ENCODE results near the gene CDK6. TPM values are rescaled to one million over a fixed set of nuclear protein-coding genes. Genes with fewer than 3 reads are reported as not detected.

CDK6 gene
- polyA plus RNA-seq, 2 of the 4 experiments (the other 2 are of a cell fraction): 13.6 to 25.9 TPM

- TF ChIP-seq MAFK (IDR thresholded peaks at IDR 0.05; ENCODE audit: partially characterized antibody): no peak
- TF ChIP-seq FOXS1 (CRISPR knock-in tag; IDR thresholded peaks at IDR 0.05): no peak
- no peak for TF ChIP-seq CTCF (IDR thresholded peaks at IDR 0.05)
- no peak for TF ChIP-seq ZNF302 (CRISPR knock-in tag; IDR thresholded peaks at IDR 0.05)
- TF ChIP-seq RARB (CRISPR knock-in tag; IDR thresholded peaks at IDR 0.05): no peak
Measured at GRCh38 chr7:92808635-92809034, 27.7 kb downstream of the CDK6 start (continued).

- DNase-seq (ENCODE audit: low read depth in 1 of 2, low spot score in 1 of 2) (no peak), FAIRE-seq (no peak), ATAC-seq (no peak)
- Histone ChIP-seq H3K4me1 (peaks cover 58% of the 10 kb centered on the region), H3K4me2 (peak overlapping the region; percentile 73), H3K4me3 (no peak overlapping the region), H3K9me3 (no peaks in the 10 kb centered on the region), H3K27ac (peak overlapping the region; percentile 86 to 90)
- ChIA-PET POLR2A (no interaction called here), CTCF (interaction anchor here (2.0 kb wide), 1 partner anchor 25 kb away, joined by 9 read pairs; no protein-coding TSS in a partner anchor)
- 95% methylated on average over 2 of the region's 2 CpGs for WGBS (ENCODE audit: missing lambda C conversion rate)
- TF ChIP-seq POLR2AphosphoS2 (conservative IDR thresholded peaks at IDR 0.05; ENCODE audit: low read length) (no peak), EHF (CRISPR knock-in tag; IDR thresholded peaks at IDR 0.05) (no peak), MAZ (IDR thresholded peaks at IDR 0.05; ENCODE audit: borderline replicate concordance, low read depth, low read length) (no peak), SREBF2 (IDR thresholded peaks at IDR 0.05) (no peak), BCL3 (IDR thresholded peaks at IDR 0.05) (no peak), PHF8 (IDR thresholded peaks at IDR 0.05; ENCODE audit: borderline replicate concordance, low read depth) (no peak), CHD4 (IDR thresholded peaks at IDR 0.05; ENCODE audit: borderline replicate concordance) (no peak), USF2 (IDR thresholded peaks at IDR 0.05) (no peak), ZFP36 (IDR thresholded peaks at IDR 0.05; ENCODE audit: borderline replicate concordance, partially characterized antibody) (no peak), KDM5A (IDR thresholded peaks at IDR 0.05) (no peak), POLR2A (IDR thresholded peaks at IDR 0.05; ENCODE audit: low read length) (no peak), EP300 (IDR thresholded peaks at IDR 0.05) (no peak), ZC3H11A (IDR thresholded peaks at IDR 0.05) (no peak), RFX5 (IDR thresholded peaks at IDR 0.05) (no peak)
Measured at GRCh38 chr7:92808006-92808405, 28.4 kb downstream of the CDK6 start.

GRCh38 chr7:92806496-92806895 is 29.9 kb downstream of the CDK6 start:
- TF ChIP-seq JUNB (IDR thresholded peaks at IDR 0.05) (no peak), SREBF2 (IDR thresholded peaks at IDR 0.05) (no peak), NFE2L2 (conservative IDR thresholded peaks at IDR 0.05; ENCODE audit: low read length) (no peak), NPAS2 (CRISPR knock-in tag; IDR thresholded peaks at IDR 0.05; ENCODE audit: borderline replicate concordance) (no peak), USF2 (IDR thresholded peaks at IDR 0.05) (no peak), KDM1A (IDR thresholded peaks at IDR 0.05; ENCODE audit: low read depth) (no peak), JUN (IDR thresholded peaks at IDR 0.05) (no peak), HOXA7 (CRISPR knock-in tag; IDR thresholded peaks at IDR 0.05) (no peak)
- H3K4me1 ChIP-seq: peaks cover 44% of the 10 kb centered on the region
- CTCF ChIA-PET: no interaction called here
- H3K27ac ChIP-seq: peak overlapping the region in 1 of 2 experiments; percentile 47; a peak in 2 of 6 replicates
- ATAC-seq: no peak
- DNase-seq (ENCODE audit: low read depth in 1 of 2, low spot score in 1 of 2): no peak
- no peak overlapping the region for H3K4me2 ChIP-seq
- FAIRE-seq: no peak
- POLR2A ChIA-PET: no interaction called here
- no peak overlapping the region for H3K4me3 ChIP-seq
- WGBS (ENCODE audit: missing lambda C conversion rate): 91% methylated on average over 6 of the region's 6 CpGs
- no peaks in the 10 kb centered on the region for H3K9me3 ChIP-seq

Data from A549 (cell line).